Astrocyte (in vitro differentiated cells and primary cell): ENCODE data around the gene THPO. TPM values are rescaled to one million over a fixed set of nuclear protein-coding genes. Genes with fewer than 3 reads are reported as not detected.

Experiments
- DNase-seq: peaks from one replicate; pipeline ENCODE4 v3.0.0-alpha.2; 2010; ENCODE audit warnings: low read depth
- FAIRE-seq: peaks from 2 replicates; lab custom pipeline; 2011; peaks lifted over from hg19 to GRCh38; lab: Jason Lieb, UNC
- H2AFZ ChIP-seq: 2 replicates; pipeline ENCODE4 v1.6.0; 2012; ENCODE audit warnings: low read depth, low read length, inconsistent platforms
- H3K27ac ChIP-seq: 2 replicates; pipeline ENCODE4 v1.5.1; 2011; ENCODE audit warnings: low read depth, low read length, inconsistent platforms
- H3K27me3 ChIP-seq: 2 replicates; pipeline ENCODE4 v1.6.0; 2011; ENCODE audit warnings: low read length, inconsistent platforms; ENCODE audit not compliant: insufficient read depth
- H3K36me3 ChIP-seq: 2 replicates; pipeline ENCODE4 v1.5.1; 2011; ENCODE audit warnings: low read length, inconsistent platforms; ENCODE audit not compliant: insufficient read depth
- H3K4me1 ChIP-seq: 2 replicates; pipeline ENCODE4 v1.5.1; 2011; ENCODE audit warnings: low read length, inconsistent platforms; ENCODE audit not compliant: insufficient read depth
- H3K4me2 ChIP-seq: 2 replicates; pipeline ENCODE4 v1.6.0; 2012; ENCODE audit warnings: low read length, inconsistent platforms
- H3K4me3 ChIP-seq: 2 replicates; pipeline ENCODE4 v1.5.1; 2011; ENCODE audit warnings: low read depth, mild to moderate bottlenecking, low read length, inconsistent platforms; ENCODE audit not compliant: insufficient read depth
- H3K79me2 ChIP-seq: 2 replicates; pipeline ENCODE4 v1.6.0; 2012; ENCODE audit warnings: mild to moderate bottlenecking, low read length, inconsistent platforms; ENCODE audit not compliant: insufficient read depth
- H3K9ac ChIP-seq: 2 replicates; pipeline ENCODE4 v1.6.0; 2012; ENCODE audit warnings: mild to moderate bottlenecking, low read length, inconsistent platforms
- H3K9me3 ChIP-seq: 2 replicates; pipeline ENCODE4 v1.5.1; 2012; ENCODE audit warnings: low read depth, mild to moderate bottlenecking, low read length, inconsistent platforms; ENCODE audit not compliant: insufficient read depth
- H4K20me1 ChIP-seq: 2 replicates; pipeline ENCODE4 v1.6.0; 2012; ENCODE audit warnings: low read length, inconsistent platforms; ENCODE audit not compliant: insufficient read depth
- H3K27ac Mint-ChIP-seq: one replicate; pipeline ENCODE4 v1.8.0; 2021; ENCODE audit warnings: mild to moderate bottlenecking, mixed read lengths; ENCODE audit not compliant: unreplicated experiment
- H3K27me3 Mint-ChIP-seq: one replicate; pipeline ENCODE4 v1.8.0; 2021; ENCODE audit warnings: low read depth, mixed read lengths; ENCODE audit not compliant: unreplicated experiment
- H3K36me3 Mint-ChIP-seq: one replicate; pipeline ENCODE4 v1.8.0; 2021; ENCODE audit warnings: low read depth, mixed read lengths; ENCODE audit not compliant: unreplicated experiment
- H3K4me1 Mint-ChIP-seq: one replicate; pipeline ENCODE4 v1.8.0; 2021; ENCODE audit warnings: low read depth, mixed read lengths; ENCODE audit not compliant: unreplicated experiment
- H3K4me3 Mint-ChIP-seq: one replicate; pipeline ENCODE4 v1.8.0; 2021; ENCODE audit warnings: mild to moderate bottlenecking, moderate library complexity, mixed read lengths; ENCODE audit not compliant: unreplicated experiment
- H3K9me3 Mint-ChIP-seq: one replicate; pipeline ENCODE4 v1.8.0; 2021; ENCODE audit warnings: mild to moderate bottlenecking, mixed read lengths; ENCODE audit not compliant: unreplicated experiment
- CTCF ChIP-seq: IDR thresholded peaks from 2 replicates; pipeline ENCODE4 v1.5.1; 2011; ENCODE audit warnings: low read depth, mild to moderate bottlenecking, inconsistent platforms, low read length, moderate library complexity; ENCODE audit not compliant: insufficient read depth
- EZH2 ChIP-seq: IDR thresholded peaks from 2 replicates; pipeline ENCODE4 v1.6.1; 2012; ENCODE audit warnings: mild to moderate bottlenecking, low read length, inconsistent platforms; ENCODE audit not compliant: insufficient read depth
- total RNA-seq: library from RNA; stranded (reverse); gene quantifications from 2 replicates; pipeline ENCODE4 v1.2.1, GENCODE V29; 2021

THPO gene
- total RNA-seq, 1 donor from 2014 or later = 0.25 TPM

GRCh38 chr3:184389935-184390528 lies 12.0 kb upstream of the THPO start:
- Mint-ChIP-seq H3K4me3 (no peak overlapping the region), H3K4me1 (no peaks in the 10 kb centered on the region), H3K27me3 (peaks cover 46% of the 10 kb centered on the region), H3K36me3 (peaks cover 5% of the 10 kb centered on the region), H3K27ac (no peak overlapping the region), H3K9me3 (no peaks in the 10 kb centered on the region)
- FAIRE-seq = no peak
- H3K4me2 ChIP-seq = no peak overlapping the region
- H3K79me2 ChIP-seq = no peaks in the 10 kb centered on the region
- TF ChIP-seq CTCF = no peak
- no peak for TF ChIP-seq EZH2
- H3K27me3 ChIP-seq = peaks cover 17% of the 10 kb centered on the region
- H3K9me3 ChIP-seq = no peaks in the 10 kb centered on the region
- no peak overlapping the region for H3K27ac ChIP-seq
- no peak overlapping the region for H3K9ac ChIP-seq
- no peaks in the 10 kb centered on the region for H3K36me3 ChIP-seq
- H4K20me1 ChIP-seq = no peaks in the 10 kb centered on the region
- H3K4me3 ChIP-seq = no peak overlapping the region
- no peaks in the 10 kb centered on the region for H3K4me1 ChIP-seq
- no peak for DNase-seq
- no peak overlapping the region for H2AFZ ChIP-seq

GRCh38 chr3:184389384-184389783 lies 11.4 kb upstream of the THPO start:
- no peak overlapping the region for H3K4me3 Mint-ChIP-seq
- H3K4me1 ChIP-seq = no peaks in the 10 kb centered on the region
- no peak overlapping the region for H3K9ac ChIP-seq
- no peaks in the 10 kb centered on the region for H3K79me2 ChIP-seq
- H3K27ac Mint-ChIP-seq = no peak overlapping the region
- no peak overlapping the region for H2AFZ ChIP-seq
- no peak for FAIRE-seq
- H3K4me2 ChIP-seq = no peak overlapping the region
- no peak for TF ChIP-seq EZH2
- no peak for TF ChIP-seq CTCF
- DNase-seq = no peak
- H3K36me3 ChIP-seq = no peaks in the 10 kb centered on the region
- peaks cover 51% of the 10 kb centered on the region for H3K27me3 Mint-ChIP-seq
- no peak overlapping the region for H3K27ac ChIP-seq
- H3K9me3 ChIP-seq = no peaks in the 10 kb centered on the region
- H3K4me3 ChIP-seq = no peak overlapping the region
- no peaks in the 10 kb centered on the region for H3K4me1 Mint-ChIP-seq
- H3K36me3 Mint-ChIP-seq = peaks cover 5% of the 10 kb centered on the region
- no peaks in the 10 kb centered on the region for H3K9me3 Mint-ChIP-seq
- H4K20me1 ChIP-seq = no peaks in the 10 kb centered on the region
- peaks cover 15% of the 10 kb centered on the region for H3K27me3 ChIP-seq

GRCh38 chr3:184388936-184389230 lies 10.9 kb upstream of the THPO start:
- H3K27ac Mint-ChIP-seq = no peak overlapping the region
- DNase-seq = no peak
- no peaks in the 10 kb centered on the region for H3K9me3 Mint-ChIP-seq
- no peak overlapping the region for H3K27ac ChIP-seq
- no peak for FAIRE-seq
- no peak overlapping the region for H3K4me3 Mint-ChIP-seq
- H3K4me1 Mint-ChIP-seq = no peaks in the 10 kb centered on the region
- H3K36me3 ChIP-seq = no peaks in the 10 kb centered on the region
- H3K36me3 Mint-ChIP-seq = peaks cover 5% of the 10 kb centered on the region
- no peak overlapping the region for H3K9ac ChIP-seq
- no peak for TF ChIP-seq CTCF
- H3K9me3 ChIP-seq = no peaks in the 10 kb centered on the region
- no peaks in the 10 kb centered on the region for H3K4me1 ChIP-seq
- no peak overlapping the region for H2AFZ ChIP-seq
- H3K4me2 ChIP-seq = no peak overlapping the region
- peaks cover 15% of the 10 kb centered on the region for H3K27me3 ChIP-seq
- no peaks in the 10 kb centered on the region for H4K20me1 ChIP-seq
- H3K4me3 ChIP-seq = no peak overlapping the region
- peaks cover 51% of the 10 kb centered on the region for H3K27me3 Mint-ChIP-seq
- no peaks in the 10 kb centered on the region for H3K79me2 ChIP-seq
